Stimulated activated CD8-positive, alpha-beta memory T cell treated with anti-CD3 and anti-CD28 coated beads, Interleukin-7, amount 100 ng/mL, for 1 hour (primary cell): ENCODE data around the gene CD48.

Experiments used
- DNase-seq, 2 donors: peaks; one replicate each; pipeline ENCODE4 v3.0.0-alpha.2; 2020; ENCODE audit warnings: low read depth in 2 of 2

CD48 gene

GRCh38 chr1:160634543-160635491 is 76.8 kb downstream of the CD48 start:
- DNase-seq: no peak

DNA sequence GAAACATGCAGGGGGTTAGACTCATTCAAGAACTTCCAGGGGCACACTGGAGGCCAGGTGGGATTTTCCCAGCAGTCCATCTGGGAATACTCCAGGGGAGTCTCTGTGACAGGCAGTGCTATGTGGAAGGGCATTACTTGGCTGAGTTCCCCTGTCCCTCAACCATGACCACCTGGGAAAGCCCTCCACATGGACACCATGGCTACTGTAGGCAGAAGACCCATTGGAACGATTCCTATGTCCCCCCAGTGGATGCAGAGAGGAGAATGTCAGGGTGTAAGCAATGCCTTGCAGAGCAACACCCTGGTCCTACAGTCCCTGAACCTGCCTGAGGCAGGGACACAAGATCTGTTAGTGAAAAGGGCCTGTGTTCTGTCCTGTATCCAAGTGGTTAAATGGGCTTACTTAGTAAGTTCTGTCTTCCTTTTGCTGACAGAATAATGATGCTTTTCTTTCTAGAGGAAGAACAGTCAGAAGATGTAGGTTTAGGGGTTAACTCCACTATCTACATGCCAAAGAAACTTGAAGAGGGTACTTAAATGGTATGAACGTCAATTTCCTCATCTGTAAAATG is 78.2 kb downstream of the CD48 start:
- DNase-seq: no peak

- no peak for DNase-seq
Measured at GRCh38 chr1:160631983-160632625, 79.5 kb downstream of the CD48 start.

GRCh38 chr1:160630523-160631451 is 80.8 kb downstream of the CD48 start:
- no peak for DNase-seq

DNA sequence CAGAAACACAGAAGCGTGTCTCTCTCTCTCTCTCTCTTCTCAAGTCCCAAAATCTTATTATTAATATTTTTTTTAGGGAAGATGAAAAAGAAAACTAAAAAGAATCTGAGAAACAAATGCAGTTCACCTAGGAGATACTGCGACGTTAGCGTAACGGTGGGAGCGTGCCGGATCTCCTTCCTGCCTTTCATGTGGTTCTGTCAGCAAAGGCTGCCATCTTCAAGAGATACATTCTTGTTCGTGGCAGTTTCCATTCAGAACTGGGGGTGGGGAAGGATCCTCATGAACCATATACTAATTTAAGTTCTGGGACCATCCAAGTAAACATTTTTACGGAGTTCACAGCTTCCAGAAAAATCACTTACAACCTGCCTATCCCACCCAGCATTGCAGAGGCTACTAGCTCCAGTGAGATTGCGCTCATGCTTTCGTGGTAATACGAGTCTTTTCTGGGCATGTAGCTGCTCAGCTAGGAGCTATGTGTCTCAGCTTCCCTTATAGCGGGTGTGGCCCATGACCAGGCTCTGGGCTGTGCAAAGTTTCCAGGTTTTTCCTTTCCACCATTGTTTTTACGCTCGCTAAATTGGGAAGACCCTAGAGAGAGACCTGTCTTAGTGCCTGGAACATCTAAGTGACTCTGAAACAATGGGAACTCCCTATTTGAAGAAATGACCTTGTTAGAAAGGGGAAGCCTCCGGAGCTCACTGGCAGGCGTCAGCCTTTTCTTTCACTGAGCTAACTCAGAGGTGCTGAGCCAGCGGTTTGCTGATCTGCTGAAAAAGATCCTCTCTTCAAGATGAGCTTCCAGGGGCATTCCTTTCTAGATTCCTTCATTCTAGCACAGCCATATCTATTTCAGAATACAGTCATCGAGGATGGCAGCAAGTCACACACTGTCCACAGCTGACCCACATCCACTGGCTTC is 82.1 kb downstream of the CD48 start:
- DNase-seq: peak in 1 of 2 donors; percentile 42

GRCh38 chr1:160628799-160629263 is 82.8 kb downstream of the CD48 start:
- DNase-seq: no peak
